B cell (primary cell): Measurements from ENCODE around the gene CCDC57. TPM values are rescaled to one million over a fixed set of nuclear protein-coding genes. Genes with fewer than 3 reads are reported as not detected.

Experiments used
- ATAC-seq: fragments of 200-7000 bp; cut with Tn5 transposase; one replicate; pipeline ENCODE4 v1.10.0; 2021; ENCODE audit warnings: low read depth, mild to moderate bottlenecking, moderate number of reproducible peaks, moderate library complexity
- CTCF ChIA-PET: fragments of 350-600 bp; sonication (Branson Sonifier 250); formaldehyde crosslinking; loops from one replicate; lab custom pipeline; 2021; ENCODE audit warnings: antibody characterized with exemption, inconsistent platforms; lab: Charles Lee
- POLR2A ChIA-PET: fragments of 350-600 bp; sonication (Branson Sonifier 250); formaldehyde crosslinking; loops from one replicate; lab custom pipeline; 2021; ENCODE audit warnings: antibody characterized with exemption; lab: Charles Lee
- DNase-seq: peaks from one replicate; pipeline ENCODE4 v3.0.0; 2013
- H2AFZ ChIP-seq: 2 replicates; pipeline ENCODE4 v1.6.1; 2012; ENCODE audit warnings: mild to moderate bottlenecking, low read depth, low read length; ENCODE audit not compliant: insufficient read depth, poor library complexity, severe bottlenecking
- H3K27ac ChIP-seq, 2 donors: 1 replicate in 1 of 2; 2 replicates in 1 of 2; pipeline ENCODE4 v1.5.1; 2012 to 2013; ENCODE audit warnings: low read length in 2 of 2, mild to moderate bottlenecking in 2 of 2, moderate library complexity in 1 of 2
- H3K27me3 ChIP-seq, 4 experiments: fragments of 200-600 bp in 1 of 4; sonication (generic) in 1 of 4; replicated peaks in 1 of 4; 1 replicate in 2 of 4; 2 replicates in 2 of 4; pipeline versions ENCODE4 v1.6.1 to v1.7.0; 2013 to 2016; ENCODE audit warnings: low read length in 3 of 4, mild to moderate bottlenecking in 2 of 4, mixed read lengths in 1 of 4, moderate library complexity in 1 of 4; ENCODE audit not compliant: insufficient read depth in 4 of 4, control insufficient read depth in 3 of 4; ENCODE audit errors: control extremely low read depth in 1 of 4
- H3K36me3 ChIP-seq, 2 experiments: replicated peaks in 1 of 2; 1 replicate in 1 of 2; 2 replicates in 1 of 2; pipeline versions ENCODE4 v1.6.1 to v1.7.1; 2013; ENCODE audit warnings: low read length in 1 of 2; ENCODE audit not compliant: insufficient read depth in 2 of 2, control insufficient read depth in 1 of 2; ENCODE audit errors: control extremely low read depth in 1 of 2, extremely low read depth in 1 of 2
- H3K4me1 ChIP-seq, 2 donors: fragments of 200-600 bp in 1 of 2; sonication (generic) in 1 of 2; 1 replicate in 1 of 2; 2 replicates in 1 of 2; pipeline versions ENCODE4 v1.5.1 to v1.6.1; 2013 to 2017; ENCODE audit warnings: low read length in 2 of 2; ENCODE audit not compliant: control insufficient read depth in 2 of 2, insufficient read depth in 2 of 2
- H3K4me2 ChIP-seq: replicated peaks from 2 replicates; pipeline ENCODE3; 2012; ENCODE audit warnings: mild to moderate bottlenecking, low read depth, low read length; ENCODE audit not compliant: poor library complexity, severe bottlenecking
- H3K4me3 ChIP-seq, 5 experiments: fragments of 200-600 bp in 1 of 5; sonication (generic) in 1 of 5; 1 replicate in 3 of 5; 2 replicates in 2 of 5; pipeline versions ENCODE4 v1.5.1 to v1.7.0; 2011 to 2016; ENCODE audit warnings: low read length in 4 of 5, mild to moderate bottlenecking in 4 of 5, low read depth in 2 of 5, control low read depth in 1 of 5, moderate library complexity in 1 of 5; ENCODE audit not compliant: insufficient read depth in 1 of 5; ENCODE audit errors: control extremely low read depth in 1 of 5, extremely low read depth in 1 of 5
- H3K79me2 ChIP-seq: fragments of 200-600 bp; sonication (generic); one replicate; pipeline ENCODE4 v1.6.0; 2016; ENCODE audit warnings: low read length; ENCODE audit not compliant: control insufficient read depth, insufficient read depth
- H3K9ac ChIP-seq: fragments of 200-600 bp; sonication (generic); 2 replicates; pipeline ENCODE4 v1.6.1; 2017; ENCODE audit warnings: mild to moderate bottlenecking, low read length, moderate library complexity
- H3K9me3 ChIP-seq, 3 donors: one replicate each; pipeline versions ENCODE4 v1.6.1 to v1.7.1; 2013; ENCODE audit warnings: low read length in 2 of 3; ENCODE audit not compliant: control insufficient read depth in 2 of 3, insufficient read depth in 1 of 3; ENCODE audit errors: control extremely low read depth in 1 of 3
- H4K20me1 ChIP-seq: 2 replicates; pipeline ENCODE4 v1.6.0; 2012; ENCODE audit warnings: mild to moderate bottlenecking, low read length; ENCODE audit not compliant: insufficient read depth, control insufficient read depth, poor library complexity, severe bottlenecking
- H3K27ac Mint-ChIP-seq: one replicate; pipeline ENCODE4 v1.8.0; 2021; ENCODE audit warnings: mixed read lengths
- H3K27me3 Mint-ChIP-seq: one replicate; pipeline ENCODE4 v1.8.0; 2021; ENCODE audit warnings: mixed read lengths
- H3K4me1 Mint-ChIP-seq: one replicate; pipeline ENCODE4 v1.8.0; 2021; ENCODE audit warnings: mixed read lengths
- H3K4me3 Mint-ChIP-seq: one replicate; pipeline ENCODE4 v1.8.0; 2021; ENCODE audit warnings: mixed read lengths
- H3K9me3 Mint-ChIP-seq: one replicate; pipeline ENCODE4 v1.8.0; 2022; ENCODE audit warnings: mixed read lengths; ENCODE audit not compliant: insufficient read depth
- EZH2 ChIP-seq: IDR thresholded peaks from 2 replicates; pipeline ENCODE4 v1.6.1; 2012; ENCODE audit warnings: borderline replicate concordance, low read depth, mild to moderate bottlenecking, moderate library complexity, low read length; ENCODE audit not compliant: insufficient read depth, poor library complexity, severe bottlenecking
- whole genome bisulfite sequencing: methylation state at CpG from one replicate; pipeline ENCODE4 v1.1.5; 2013; ENCODE audit warnings: missing lambda C conversion rate; ENCODE audit not compliant: insufficient coverage; 5-methylcytosine and 5-hydroxymethylcytosine counted together
- intact Hi-C: fragments of 100-400 bp; cut with micrococcal nuclease; formaldehyde crosslinking; loops from one replicate; pipeline ENCODE4 v1.10.0; 2022
- polyA plus RNA-seq: library from polyadenylated mRNA; depleted of rRNA; stranded (reverse); fragments of >200 nt; gene quantifications from 2 replicates; pipeline ENCODE4 v1.2.3, GENCODE V29; 2012
- total RNA-seq, 2 donors: library from RNA; stranded (reverse); fragments of 120-200 nt in 1 of 2; gene quantifications; 1 replicate in 1 of 2; 2 replicates in 1 of 2; pipeline versions ENCODE4 v1.2.3 to v1.2.4, GENCODE V29; 2013 to 2022
- TF ChIP-seq, protein P1 (sequence below): fragments of 200-600 bp; IDR thresholded peaks from one replicate; pipeline ENCODE4 v1.8.0; 2022; ENCODE audit warnings: antibody characterized with exemption, mild to moderate bottlenecking

The CCDC57 gene
- total and polyA plus RNA-seq, 2 donors (not counting 1 experiment from before 2014, with no cell fraction given): 49.7 to 67.2 TPM

GRCh38 chr17:82240506-82241182, 28.0 kb upstream of the CCDC57 start:
- DNase-seq (no peak), ATAC-seq (no peak)
- ChIA-PET POLR2A (interaction anchor here (0.5 to 1.7 kb wide), 2 partner anchors 51 to 214 kb away, joined by 3 read pairs; no protein-coding TSS in a partner anchor), CTCF (interaction anchor here (0.5 to 4.1 kb wide), 5 partner anchors 15 to 86 kb away, joined by 3 to 24 read pairs (median 12); no protein-coding TSS in a partner anchor)
- H3K36me3 ChIP-seq: peaks cover 0 to 42% of the 10 kb centered on the region in 2 experiments
- H3K4me1 ChIP-seq: peaks cover 14 to 43% of the 10 kb centered on the region in 2 donors
- H3K27me3 Mint-ChIP-seq: no peaks in the 10 kb centered on the region
- WGBS: 80% methylated on average over 18 of the region's 20 CpGs
- H3K9me3 Mint-ChIP-seq: no peaks in the 10 kb centered on the region
- no peak overlapping the region for H3K4me2 ChIP-seq
- H3K27ac ChIP-seq: peak overlapping the region in 1 of 2 donors; percentile 62
- H3K79me2 ChIP-seq: peaks cover 47% of the 10 kb centered on the region
- H3K4me3 Mint-ChIP-seq: no peak overlapping the region
- peak overlapping the region; percentile 77 for H3K27ac Mint-ChIP-seq
- peaks cover 97% of the 10 kb centered on the region for H4K20me1 ChIP-seq
- no peaks in the 10 kb centered on the region for H3K27me3 ChIP-seq
- H3K9me3 ChIP-seq: peaks cover 0 to 4% (median 0%) of the 10 kb centered on the region in 3 donors
- TF ChIP-seq, protein P1, sequence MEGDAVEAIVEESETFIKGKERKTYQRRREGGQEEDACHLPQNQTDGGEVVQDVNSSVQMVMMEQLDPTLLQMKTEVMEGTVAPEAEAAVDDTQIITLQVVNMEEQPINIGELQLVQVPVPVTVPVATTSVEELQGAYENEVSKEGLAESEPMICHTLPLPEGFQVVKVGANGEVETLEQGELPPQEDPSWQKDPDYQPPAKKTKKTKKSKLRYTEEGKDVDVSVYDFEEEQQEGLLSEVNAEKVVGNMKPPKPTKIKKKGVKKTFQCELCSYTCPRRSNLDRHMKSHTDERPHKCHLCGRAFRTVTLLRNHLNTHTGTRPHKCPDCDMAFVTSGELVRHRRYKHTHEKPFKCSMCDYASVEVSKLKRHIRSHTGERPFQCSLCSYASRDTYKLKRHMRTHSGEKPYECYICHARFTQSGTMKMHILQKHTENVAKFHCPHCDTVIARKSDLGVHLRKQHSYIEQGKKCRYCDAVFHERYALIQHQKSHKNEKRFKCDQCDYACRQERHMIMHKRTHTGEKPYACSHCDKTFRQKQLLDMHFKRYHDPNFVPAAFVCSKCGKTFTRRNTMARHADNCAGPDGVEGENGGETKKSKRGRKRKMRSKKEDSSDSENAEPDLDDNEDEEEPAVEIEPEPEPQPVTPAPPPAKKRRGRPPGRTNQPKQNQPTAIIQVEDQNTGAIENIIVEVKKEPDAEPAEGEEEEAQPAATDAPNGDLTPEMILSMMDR: no peak
- TF ChIP-seq EZH2: no peak
- intact Hi-C loops: no loop called here
- no peak overlapping the region for H3K4me3 ChIP-seq
- H2AFZ ChIP-seq: no peak overlapping the region
- H3K9ac ChIP-seq: no peak overlapping the region
- peaks cover 47% of the 10 kb centered on the region for H3K4me1 Mint-ChIP-seq

DNA sequence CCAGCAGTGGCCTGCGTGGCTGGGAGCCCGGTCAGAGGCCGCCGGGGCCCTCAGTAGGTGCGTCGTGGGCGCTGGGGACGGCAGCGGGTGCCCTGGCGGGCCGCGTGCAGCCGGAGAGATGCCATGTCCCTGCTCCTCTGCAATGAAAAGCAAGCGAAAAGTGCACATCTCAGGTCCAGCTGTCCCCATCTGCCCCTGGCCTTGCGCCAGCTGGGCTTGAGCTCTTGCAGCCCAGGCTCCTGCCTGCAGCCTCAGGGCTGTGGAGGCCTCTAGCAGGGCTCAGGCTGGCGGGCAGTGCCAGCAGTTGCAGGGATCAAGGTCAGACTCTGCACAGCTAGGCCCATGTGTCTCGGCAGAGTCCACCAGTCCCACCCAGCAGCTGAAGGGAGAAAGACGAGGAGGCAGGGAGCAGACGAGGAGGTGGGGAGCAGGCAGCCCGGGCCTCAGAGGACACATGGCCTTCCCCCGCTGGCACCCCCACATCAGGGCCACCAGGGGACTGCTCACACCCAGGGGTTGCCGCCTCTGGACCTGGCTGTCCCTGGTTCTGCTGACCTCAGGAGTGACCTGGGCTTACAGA, 27.4 kb upstream of the CCDC57 start:
- H3K27me3 Mint-ChIP-seq: no peaks in the 10 kb centered on the region
- no peak overlapping the region for H2AFZ ChIP-seq
- ChIA-PET CTCF (interaction anchor here (0.8 to 0.9 kb wide), 2 partner anchors 34 to 86 kb away, joined by 3 read pairs; no protein-coding TSS in a partner anchor), POLR2A (no interaction called here)
- TF ChIP-seq, protein P1: no peak
- TF ChIP-seq EZH2: no peak
- H3K9me3 ChIP-seq: peaks cover 0 to 4% (median 0%) of the 10 kb centered on the region in 3 donors
- DNase-seq: no peak
- WGBS: 92% methylated on average over 22 of the region's 22 CpGs
- intact Hi-C loops: no loop called here
- peaks cover 41% of the 10 kb centered on the region for H3K79me2 ChIP-seq
- no peaks in the 10 kb centered on the region for H3K9me3 Mint-ChIP-seq
- no peak overlapping the region for H3K27ac ChIP-seq
- peaks cover 97% of the 10 kb centered on the region for H4K20me1 ChIP-seq
- H3K27ac Mint-ChIP-seq: no peak overlapping the region
- H3K4me3 ChIP-seq: no peak overlapping the region
- peaks cover 14 to 44% of the 10 kb centered on the region in 2 donors for H3K4me1 ChIP-seq
- no peak overlapping the region for H3K4me3 Mint-ChIP-seq
- no peak overlapping the region for H3K9ac ChIP-seq
- H3K4me1 Mint-ChIP-seq: peaks cover 45% of the 10 kb centered on the region
- H3K4me2 ChIP-seq: peak overlapping the region; percentile 1
- no peak for ATAC-seq
- H3K36me3 ChIP-seq: peaks cover 0 to 37% of the 10 kb centered on the region in 2 experiments
- no peaks in the 10 kb centered on the region for H3K27me3 ChIP-seq
